ENCODE data around the gene CAVIN3.

GRCh38 chr11:6269994-6270393, 50.3 kb downstream of the CAVIN3 start:
- TF ChIP-seq CTCF (IDR thresholded peaks at IDR 0.05 in 8 of 11, conservative IDR thresholded peaks at IDR 0.05 in 3 of 11) (peak in 1 of 11 experiments; percentile 41), POLR2AphosphoS5 (IDR thresholded peaks at IDR 0.05) (no peak), POLR2A (IDR thresholded peaks at IDR 0.05) (no peak)

Measured in spleen (tissue), 7 donors.